Measurements from ENCODE around the gene MGAT4C.

- TF ChIP-seq CTCF (IDR thresholded peaks at IDR 0.05) (no peak), EP300 (IDR thresholded peaks at IDR 0.05; ENCODE audit: low read depth) (no peak), POLR2AphosphoS5 (IDR thresholded peaks at IDR 0.05) (no peak), POLR2A (IDR thresholded peaks at IDR 0.05) (no peak)
These were observed 174.3 kb downstream of the MGAT4C start for GRCh38 chr12:86081843-86082242.
